Astrocyte (in vitro differentiated cells and primary cell): Measurements from ENCODE around the gene LSM14A. TPM values are rescaled to one million over a fixed set of nuclear protein-coding genes. Genes with fewer than 3 reads are reported as not detected.

Source experiments
- DNase-seq: peaks from one replicate; pipeline ENCODE4 v3.0.0-alpha.2; 2010; ENCODE audit warnings: low read depth
- FAIRE-seq: peaks from 2 replicates; lab custom pipeline; 2011; peaks lifted over from hg19 to GRCh38; lab: Jason Lieb, UNC
- H2AFZ ChIP-seq: 2 replicates; pipeline ENCODE4 v1.6.0; 2012; ENCODE audit warnings: low read depth, low read length, inconsistent platforms
- H3K27ac ChIP-seq: 2 replicates; pipeline ENCODE4 v1.5.1; 2011; ENCODE audit warnings: low read depth, low read length, inconsistent platforms
- H3K27me3 ChIP-seq: 2 replicates; pipeline ENCODE4 v1.6.0; 2011; ENCODE audit warnings: low read length, inconsistent platforms; ENCODE audit not compliant: insufficient read depth
- H3K36me3 ChIP-seq: 2 replicates; pipeline ENCODE4 v1.5.1; 2011; ENCODE audit warnings: low read length, inconsistent platforms; ENCODE audit not compliant: insufficient read depth
- H3K4me1 ChIP-seq: 2 replicates; pipeline ENCODE4 v1.5.1; 2011; ENCODE audit warnings: low read length, inconsistent platforms; ENCODE audit not compliant: insufficient read depth
- H3K4me2 ChIP-seq: 2 replicates; pipeline ENCODE4 v1.6.0; 2012; ENCODE audit warnings: low read length, inconsistent platforms
- H3K4me3 ChIP-seq: 2 replicates; pipeline ENCODE4 v1.5.1; 2011; ENCODE audit warnings: low read depth, mild to moderate bottlenecking, low read length, inconsistent platforms; ENCODE audit not compliant: insufficient read depth
- H3K79me2 ChIP-seq: 2 replicates; pipeline ENCODE4 v1.6.0; 2012; ENCODE audit warnings: mild to moderate bottlenecking, low read length, inconsistent platforms; ENCODE audit not compliant: insufficient read depth
- H3K9ac ChIP-seq: 2 replicates; pipeline ENCODE4 v1.6.0; 2012; ENCODE audit warnings: mild to moderate bottlenecking, low read length, inconsistent platforms
- H3K9me3 ChIP-seq: 2 replicates; pipeline ENCODE4 v1.5.1; 2012; ENCODE audit warnings: low read depth, mild to moderate bottlenecking, low read length, inconsistent platforms; ENCODE audit not compliant: insufficient read depth
- H4K20me1 ChIP-seq: 2 replicates; pipeline ENCODE4 v1.6.0; 2012; ENCODE audit warnings: low read length, inconsistent platforms; ENCODE audit not compliant: insufficient read depth
- H3K27ac Mint-ChIP-seq: one replicate; pipeline ENCODE4 v1.8.0; 2021; ENCODE audit warnings: mild to moderate bottlenecking, mixed read lengths; ENCODE audit not compliant: unreplicated experiment
- H3K27me3 Mint-ChIP-seq: one replicate; pipeline ENCODE4 v1.8.0; 2021; ENCODE audit warnings: low read depth, mixed read lengths; ENCODE audit not compliant: unreplicated experiment
- H3K36me3 Mint-ChIP-seq: one replicate; pipeline ENCODE4 v1.8.0; 2021; ENCODE audit warnings: low read depth, mixed read lengths; ENCODE audit not compliant: unreplicated experiment
- H3K4me1 Mint-ChIP-seq: one replicate; pipeline ENCODE4 v1.8.0; 2021; ENCODE audit warnings: low read depth, mixed read lengths; ENCODE audit not compliant: unreplicated experiment
- H3K4me3 Mint-ChIP-seq: one replicate; pipeline ENCODE4 v1.8.0; 2021; ENCODE audit warnings: mild to moderate bottlenecking, moderate library complexity, mixed read lengths; ENCODE audit not compliant: unreplicated experiment
- H3K9me3 Mint-ChIP-seq: one replicate; pipeline ENCODE4 v1.8.0; 2021; ENCODE audit warnings: mild to moderate bottlenecking, mixed read lengths; ENCODE audit not compliant: unreplicated experiment
- CTCF ChIP-seq: IDR thresholded peaks from 2 replicates; pipeline ENCODE4 v1.5.1; 2011; ENCODE audit warnings: low read depth, mild to moderate bottlenecking, inconsistent platforms, low read length, moderate library complexity; ENCODE audit not compliant: insufficient read depth
- EZH2 ChIP-seq: IDR thresholded peaks from 2 replicates; pipeline ENCODE4 v1.6.1; 2012; ENCODE audit warnings: mild to moderate bottlenecking, low read length, inconsistent platforms; ENCODE audit not compliant: insufficient read depth
- total RNA-seq: library from RNA; stranded (reverse); gene quantifications from 2 replicates; pipeline ENCODE4 v1.2.1, GENCODE V29; 2021

Gene LSM14A
- total RNA-seq, 1 donor from 2014 or later: 88.4 TPM

GRCh38 chr19:34259367-34260095, 87.2 kb downstream of the LSM14A start:
- H2AFZ ChIP-seq: no peak overlapping the region
- no peak overlapping the region for H3K4me2 ChIP-seq
- Mint-ChIP-seq H3K27ac (no peak overlapping the region), H3K36me3 (peaks cover 6% of the 10 kb centered on the region), H3K27me3 (no peaks in the 10 kb centered on the region), H3K9me3 (no peaks in the 10 kb centered on the region), H3K4me3 (no peak overlapping the region), H3K4me1 (peaks cover 20% of the 10 kb centered on the region)
- H3K9me3 ChIP-seq: no peaks in the 10 kb centered on the region
- H3K4me1 ChIP-seq: peaks cover 29% of the 10 kb centered on the region
- peaks cover 3% of the 10 kb centered on the region for H4K20me1 ChIP-seq
- no peak for FAIRE-seq
- H3K27me3 ChIP-seq: no peaks in the 10 kb centered on the region
- TF ChIP-seq CTCF: peak; percentile 4
- TF ChIP-seq EZH2: no peak
- H3K27ac ChIP-seq: peak overlapping the region; percentile 8
- no peaks in the 10 kb centered on the region for H3K36me3 ChIP-seq
- peaks cover 84% of the 10 kb centered on the region for H3K79me2 ChIP-seq
- no peak overlapping the region for H3K4me3 ChIP-seq
- H3K9ac ChIP-seq: no peak overlapping the region
- DNase-seq: no peak

- H3K4me3 ChIP-seq: peak overlapping the region; percentile 26
- FAIRE-seq (no peak), DNase-seq (peak; percentile 70)
- peaks cover 27% of the 10 kb centered on the region for H3K4me1 ChIP-seq
- Mint-ChIP-seq H3K27ac (no peak overlapping the region), H3K9me3 (no peaks in the 10 kb centered on the region), H3K4me3 (peak overlapping the region; percentile 24), H3K4me1 (peaks cover 18% of the 10 kb centered on the region), H3K27me3 (no peaks in the 10 kb centered on the region), H3K36me3 (peaks cover 6% of the 10 kb centered on the region)
- TF ChIP-seq EZH2: no peak
- no peak for TF ChIP-seq CTCF
- peak overlapping the region; percentile 17 for H3K9ac ChIP-seq
- peak overlapping the region; percentile 80 for H3K4me2 ChIP-seq
- H3K36me3 ChIP-seq: peaks cover 2% of the 10 kb centered on the region
- peak overlapping the region; percentile 55 for H3K27ac ChIP-seq
- H3K27me3 ChIP-seq: no peaks in the 10 kb centered on the region
- H4K20me1 ChIP-seq: peaks cover 3% of the 10 kb centered on the region
- no peaks in the 10 kb centered on the region for H3K9me3 ChIP-seq
- H3K79me2 ChIP-seq: peaks cover 86% of the 10 kb centered on the region
- H2AFZ ChIP-seq: no peak overlapping the region
These were observed 88.5 kb downstream of the LSM14A start for GRCh38 chr19:34260771-34261173.
